ENCODE results near the gene CAMK2N2.

DNA sequence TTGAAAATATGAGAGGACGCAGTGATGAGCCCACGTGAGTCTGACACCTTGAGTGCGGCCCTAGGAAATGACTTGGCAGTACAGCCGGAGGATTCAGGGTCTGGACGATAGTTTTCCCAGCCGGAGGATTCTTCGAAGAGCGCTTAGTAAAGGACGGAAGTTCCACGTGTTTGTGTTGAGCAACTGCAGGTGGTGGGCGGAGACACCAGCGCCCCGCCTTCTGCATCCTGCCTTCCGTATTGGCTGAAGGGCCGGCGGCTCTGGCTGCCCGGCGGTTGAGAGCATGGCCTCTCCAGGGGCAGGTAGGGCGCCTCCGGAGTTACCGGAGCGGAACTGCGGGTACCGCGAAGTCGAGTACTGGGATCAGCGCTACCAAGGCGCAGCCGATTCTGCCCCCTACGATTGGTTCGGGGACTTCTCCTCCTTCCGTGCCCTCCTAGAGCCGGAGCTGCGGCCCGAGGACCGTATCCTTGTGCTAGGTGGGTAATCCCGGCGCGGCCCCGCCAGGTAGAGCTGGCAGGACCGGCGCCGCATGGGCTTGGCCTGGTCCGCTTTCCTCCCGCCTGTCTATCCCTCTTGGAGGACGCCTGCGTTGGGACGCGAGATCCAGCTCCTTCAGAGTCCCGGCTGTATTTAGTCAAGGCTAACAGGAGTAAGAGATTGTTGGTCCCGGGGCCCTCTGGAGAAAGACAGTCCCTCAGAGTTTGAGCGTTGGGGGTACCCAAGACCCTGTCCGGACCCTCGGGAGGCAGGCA, 11.8 kb downstream of the CAMK2N2 start, which contains the start of gene EEF1AKMT4:
- peak; percentile 32 for TF ChIP-seq POLR2A (IDR thresholded peaks at IDR 0.05; ENCODE audit: low read length)
- TF ChIP-seq GATA1 (IDR thresholded peaks at IDR 0.05; ENCODE audit: low read depth, low read length): no peak

Data from erythroblast (primary cell).